ENCODE measurements around the gene LRRC63. TPM values are rescaled to one million over a fixed set of nuclear protein-coding genes. Genes with fewer than 3 reads are reported as not detected.

The LRRC63 gene
- total RNA-seq, 1 donor from 2014 or later, result 0.13 TPM

- Mint-ChIP-seq H3K4me1 (ENCODE audit: low read depth) (peaks cover 38% of the 10 kb centered on the region), H3K27me3 (ENCODE audit: insufficient read depth) (peaks cover 2% of the 10 kb centered on the region), H3K27ac (peak overlapping the region; percentile 93), H3K4me3 (peak overlapping the region; percentile 84), H3K36me3 (ENCODE audit: low read depth) (peaks cover 2% of the 10 kb centered on the region), H3K9me3 (no peaks in the 10 kb centered on the region)
- DNase-seq (ENCODE audit: low spot score), result peak; percentile 52
- intact Hi-C loops (cut with micrococcal nuclease), result loop anchor here (1.0 to 5.0 kb wide), 12 partner anchors 19 to 810 kb away; partner anchors contain the start of gene ZC3H13
Observed at GRCh38 chr13:46321494-46322225, 109.9 kb downstream of the LRRC63 start.

GRCh38 chr13:46324976-46325375, 113.2 kb downstream of the LRRC63 start:
- Mint-ChIP-seq H3K9me3 (no peaks in the 10 kb centered on the region), H3K4me3 (no peak overlapping the region), H3K36me3 (ENCODE audit: low read depth) (no peaks in the 10 kb centered on the region), H3K4me1 (ENCODE audit: low read depth) (peaks cover 45% of the 10 kb centered on the region), H3K27me3 (ENCODE audit: insufficient read depth) (peaks cover 2% of the 10 kb centered on the region), H3K27ac (no peak overlapping the region)
- intact Hi-C loops (cut with micrococcal nuclease), result loop anchor here (5.0 kb wide), 1 partner anchor 32 kb away; no protein-coding TSS in a partner anchor
- no peak for DNase-seq (ENCODE audit: low spot score)

Other genes starting within 250 kb of the LRRC63 start
- gene ZC3H13, start 159.2 kb upstream of the LRRC63 start, total RNA-seq, result 52.0 and 59.4 TPM in 2 replicates
- gene CPB2, start 106.9 kb upstream of the LRRC63 start, total RNA-seq, result not detected in 2 replicates
- 758 and 774 TPM in 2 replicates for gene LCP1, start 29.8 kb upstream of the LRRC63 start, total RNA-seq
- gene RUBCNL, start 175.3 kb downstream of the LRRC63 start, total RNA-seq, result 1.2 and 2.8 TPM in 2 replicates

Data from activated T-helper 1 cell treated with anti-CD3 and anti-CD28 coated beads, Interleukin-12 subunit alpha, Interleukin-12 subunit beta, Interleukin-2, Interleukin-4 antibody, amounts not matched to agents 30 ng/mL and 10 ng/mL and 1 ng/mL, durations not matched to agents 14 hours and 24 hours and 36 hours (primary cell).